ENCODE measurements around the gene PCDH9. TPM values are rescaled to one million over a fixed set of nuclear protein-coding genes. Genes with fewer than 3 reads are reported as not detected.
A peak's percentile ranks its signal among the peaks of the same experiment; 100 is the strongest.

The PCDH9 gene
- total RNA-seq, 1 donor from 2014 or later, result 3.7 TPM

GRCh38 chr13:66530686-66531085 is 699.5 kb downstream of the PCDH9 start:
- Histone ChIP-seq H3K4me1 (no peaks in the 10 kb centered on the region), H3K4me3 (no peak overlapping the region), H3K27ac (no peak overlapping the region), H3K27me3 (no peaks in the 10 kb centered on the region), H3K9me3 (no peaks in the 10 kb centered on the region), H3K36me3 (no peaks in the 10 kb centered on the region)
- TF ChIP-seq CTCF (IDR thresholded peaks at IDR 0.05) (no peak), POLR2AphosphoS5 (IDR thresholded peaks at IDR 0.05; ENCODE audit: insufficient read depth in 1 of 2, low read depth in 1 of 2) (no peak), POLR2A (IDR thresholded peaks at IDR 0.05) (no peak)
- intact Hi-C loops (cut with DNase I), result no loop called here
- no peak for DNase-seq (ENCODE audit: extremely low spot score in 2 of 2)

GRCh38 chr13:66530158-66530557 is 700.0 kb downstream of the PCDH9 start:
- Histone ChIP-seq H3K9me3 (no peaks in the 10 kb centered on the region), H3K4me1 (no peaks in the 10 kb centered on the region), H3K4me3 (no peak overlapping the region), H3K27me3 (no peaks in the 10 kb centered on the region), H3K36me3 (no peaks in the 10 kb centered on the region), H3K27ac (no peak overlapping the region)
- intact Hi-C loops (cut with DNase I), result no loop called here
- TF ChIP-seq POLR2A (IDR thresholded peaks at IDR 0.05), result no peak
- no peak for TF ChIP-seq POLR2AphosphoS5 (IDR thresholded peaks at IDR 0.05; ENCODE audit: insufficient read depth in 1 of 2, low read depth in 1 of 2)
- TF ChIP-seq CTCF (IDR thresholded peaks at IDR 0.05), result no peak
- DNase-seq (ENCODE audit: extremely low spot score in 2 of 2), result no peak

- Histone ChIP-seq H3K27ac (no peak overlapping the region), H3K4me3 (no peak overlapping the region), H3K9me3 (no peaks in the 10 kb centered on the region), H3K4me1 (no peaks in the 10 kb centered on the region), H3K27me3 (no peaks in the 10 kb centered on the region), H3K36me3 (no peaks in the 10 kb centered on the region)
- no peak for DNase-seq (ENCODE audit: extremely low spot score in 2 of 2)
- intact Hi-C loops (cut with DNase I), result no loop called here
- TF ChIP-seq POLR2AphosphoS5 (IDR thresholded peaks at IDR 0.05; ENCODE audit: insufficient read depth in 1 of 2, low read depth in 1 of 2) (no peak), CTCF (IDR thresholded peaks at IDR 0.05) (no peak), POLR2A (IDR thresholded peaks at IDR 0.05) (no peak)
Measured at GRCh38 chr13:66528944-66529576, 701.1 kb downstream of the PCDH9 start.

- TF ChIP-seq POLR2A (IDR thresholded peaks at IDR 0.05) (no peak), POLR2AphosphoS5 (IDR thresholded peaks at IDR 0.05; ENCODE audit: insufficient read depth in 1 of 2, low read depth in 1 of 2) (no peak), CTCF (IDR thresholded peaks at IDR 0.05) (no peak)
- H3K27me3 ChIP-seq, result no peaks in the 10 kb centered on the region
- DNase-seq (ENCODE audit: extremely low spot score in 2 of 2), result no peak
- no peaks in the 10 kb centered on the region for H3K4me1 ChIP-seq
- H3K9me3 ChIP-seq, result no peaks in the 10 kb centered on the region
- intact Hi-C loops (cut with DNase I), result no loop called here
- no peak overlapping the region for H3K27ac ChIP-seq
- no peaks in the 10 kb centered on the region for H3K36me3 ChIP-seq
- peak overlapping the region in 1 of 2 donors; percentile 1 for H3K4me3 ChIP-seq
Measured at GRCh38 chr13:66528180-66528579, 702.0 kb downstream of the PCDH9 start.

- H3K36me3 ChIP-seq, result no peaks in the 10 kb centered on the region
- no peak overlapping the region for H3K4me3 ChIP-seq
- intact Hi-C loops (cut with DNase I), result no loop called here
- H3K4me1 ChIP-seq, result no peaks in the 10 kb centered on the region
- no peak for DNase-seq (ENCODE audit: extremely low spot score in 2 of 2)
- no peaks in the 10 kb centered on the region for H3K9me3 ChIP-seq
- H3K27me3 ChIP-seq, result no peaks in the 10 kb centered on the region
- TF ChIP-seq CTCF (IDR thresholded peaks at IDR 0.05) (no peak), POLR2AphosphoS5 (IDR thresholded peaks at IDR 0.05; ENCODE audit: insufficient read depth in 1 of 2, low read depth in 1 of 2) (no peak), POLR2A (IDR thresholded peaks at IDR 0.05) (no peak)
- no peak overlapping the region for H3K27ac ChIP-seq
Measured at GRCh38 chr13:66520511-66521355, 709.4 kb downstream of the PCDH9 start.
